HEK293T (cell line): Measurements from ENCODE around the gene TRAF2.

Source experiments
- CTCF ChIA-PET: fragments of 350-600 bp; formaldehyde crosslinking; extraction: SDS; loops from one replicate; lab custom pipeline; 2021; ENCODE audit warnings: antibody characterized with exemption, inconsistent platforms; lab: Yijun Ruan, JAX
- POLR2A ChIA-PET: fragments of 350-600 bp; formaldehyde crosslinking; extraction: SDS; loops from one replicate; lab custom pipeline; 2020; ENCODE audit warnings: antibody characterized with exemption, inconsistent platforms; lab: Yijun Ruan, JAX
- DNase-seq: peaks from one replicate; pipeline ENCODE4 v3.0.0; 2012; ENCODE audit warnings: mixed read lengths; ENCODE audit errors: extremely low spot score
- ARNT ChIP-seq: fragments of 450-650 bp; IDR thresholded peaks from 2 replicates; pipeline ENCODE4 v1.6.1; 2017; ENCODE audit warnings: mild to moderate bottlenecking
- BHLHE40 ChIP-seq: fragments of 450-650 bp; IDR thresholded peaks from 2 replicates; pipeline ENCODE4 v1.6.1; 2016; ENCODE audit warnings: mild to moderate bottlenecking, moderate library complexity, borderline replicate concordance
- CTBP1 ChIP-seq: fragments of 450-650 bp; IDR thresholded peaks from 2 replicates; pipeline ENCODE4 v1.6.1; 2016; ENCODE audit warnings: borderline replicate concordance
- ELF4 ChIP-seq: fragments of 450-650 bp; IDR thresholded peaks from 2 replicates; pipeline ENCODE4 v1.6.1; 2017; ENCODE audit warnings: antibody characterized with exemption
- FOXA1 ChIP-seq: fragments of 450-650 bp; IDR thresholded peaks from 2 replicates; pipeline ENCODE4 v1.6.1; 2016; ENCODE audit warnings: mild to moderate bottlenecking
- FOXK2 ChIP-seq: fragments of 450-650 bp; IDR thresholded peaks from 2 replicates; pipeline ENCODE4 v1.6.1; 2016; ENCODE audit warnings: mild to moderate bottlenecking
- FOXM1 ChIP-seq: fragments of 450-650 bp; IDR thresholded peaks from 2 replicates; pipeline ENCODE4 v1.6.1; 2017; ENCODE audit warnings: mild to moderate bottlenecking, borderline replicate concordance
- HDGF ChIP-seq: fragments of 450-650 bp; IDR thresholded peaks from 2 replicates; pipeline ENCODE4 v1.6.1; 2017; ENCODE audit warnings: antibody characterized with exemption, borderline replicate concordance
- L3MBTL2 ChIP-seq: fragments of 450-650 bp; conservative IDR thresholded peaks from 2 replicates; pipeline ENCODE4 v1.6.1; 2016; ENCODE audit warnings: mild to moderate bottlenecking
- LEF1 ChIP-seq: fragments of 450-650 bp; IDR thresholded peaks from 2 replicates; pipeline ENCODE4 v1.6.1; 2017; ENCODE audit warnings: mild to moderate bottlenecking, borderline replicate concordance
- NFRKB ChIP-seq: fragments of 450-650 bp; IDR thresholded peaks from 2 replicates; pipeline ENCODE4 v1.6.1; 2016; ENCODE audit warnings: mild to moderate bottlenecking, moderate library complexity
- PKNOX1 ChIP-seq: fragments of 450-650 bp; IDR thresholded peaks from 2 replicates; pipeline ENCODE4 v1.6.1; 2016
- SP1 ChIP-seq: fragments of 450-650 bp; IDR thresholded peaks from 2 replicates; pipeline ENCODE4 v1.6.1; 2017
- SUZ12 ChIP-seq: fragments of 450-650 bp; IDR thresholded peaks from 2 replicates; pipeline ENCODE4 v1.6.1; 2016; ENCODE audit warnings: mild to moderate bottlenecking
- TARDBP ChIP-seq: fragments of 450-650 bp; IDR thresholded peaks from 2 replicates; pipeline ENCODE4 v1.6.1; 2016
- ZNF384 ChIP-seq: fragments of 450-650 bp; IDR thresholded peaks from 2 replicates; pipeline ENCODE4 v1.6.1; 2016

Gene TRAF2

DNA sequence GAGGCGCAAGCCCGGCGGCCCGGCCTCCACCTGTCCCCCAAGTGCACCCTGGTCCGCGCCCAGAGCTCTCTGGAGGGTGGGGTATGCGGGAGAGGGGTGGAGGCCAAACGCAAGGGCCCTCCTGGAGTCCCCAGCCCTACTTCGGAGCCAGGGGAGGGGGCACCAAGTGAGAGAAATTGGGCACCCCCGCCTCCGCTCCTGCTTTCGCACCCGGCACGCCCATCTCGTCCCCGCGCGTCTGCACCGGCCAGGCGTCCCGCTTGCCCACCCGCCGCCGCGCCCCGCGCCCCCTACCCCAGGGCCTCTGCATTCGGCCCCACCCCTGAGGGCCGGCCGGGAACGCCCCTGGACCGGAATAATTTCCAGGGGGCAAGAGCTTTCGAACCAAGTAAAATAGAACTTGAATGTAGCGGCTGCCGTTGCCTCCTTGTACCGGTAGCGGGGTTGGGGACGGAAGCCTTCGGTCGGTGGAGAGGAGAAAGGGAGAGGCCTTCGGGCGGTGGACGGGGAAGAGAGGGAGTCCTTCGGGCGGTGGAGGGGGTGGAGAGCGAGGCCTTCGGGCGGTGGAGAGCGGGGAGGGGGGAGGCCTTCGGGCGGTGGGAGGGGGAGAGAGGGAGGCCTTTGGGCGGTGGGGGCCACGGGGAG is 37.8 kb upstream of the TRAF2 start:
- CTCF ChIA-PET = interaction anchor here (1.3 kb wide), 1 partner anchor 181 kb away, joined by 3 read pairs; no protein-coding TSS in a partner anchor
- POLR2A ChIA-PET = interaction anchor here (0.7 to 1.4 kb wide), 9 partner anchors 8 to 309 kb away, joined by 3 to 6 read pairs (median 4); partner anchors contain the start of genes RABL6 and TRAF2
- TF ChIP-seq FOXM1 = no peak
- TF ChIP-seq SP1 = no peak
- no peak for TF ChIP-seq PKNOX1
- no peak for TF ChIP-seq TARDBP
- no peak for TF ChIP-seq FOXK2
- no peak for TF ChIP-seq ELF4
- no peak for TF ChIP-seq LEF1
- TF ChIP-seq NFRKB = no peak
- TF ChIP-seq FOXA1 = no peak
- TF ChIP-seq ARNT = no peak
- no peak for TF ChIP-seq HDGF
- TF ChIP-seq BHLHE40 = no peak
- TF ChIP-seq CTBP1 = no peak
- peak; percentile 68 for DNase-seq

GRCh38 chr9:136849038-136849959 is 37.0 kb upstream of the TRAF2 start, which contains the start of gene PHPT1:
TSS of gene PHPT1 (plus strand) at chr9:136849409. CDS start at chr9:136849431, 22 bp downstream.
- CTCF ChIA-PET = interaction anchor here (1.3 kb wide), 1 partner anchor 180 kb away, joined by 3 read pairs; no protein-coding TSS in a partner anchor

GRCh38 chr9:136849960-136850865 is 36.1 kb upstream of the TRAF2 start:
- DNase-seq = no peak
- ChIA-PET CTCF (no interaction called here), POLR2A (interaction anchor here (1.5 to 1.8 kb wide), 2 partner anchors 16 to 32 kb away, joined by 3 to 6 read pairs; partner anchors contain the start of gene EDF1)
- TF ChIP-seq ELF4 (no peak), L3MBTL2 (no peak), SP1 (no peak), SUZ12 (no peak), ZNF384 (no peak), ARNT (no peak), TARDBP (no peak), LEF1 (no peak), PKNOX1 (no peak), BHLHE40 (no peak), FOXA1 (no peak), CTBP1 (no peak), NFRKB (no peak), FOXK2 (no peak), FOXM1 (no peak)

More at GRCh38 chr9:136849038-136849959, 37.0 kb upstream of the TRAF2 start, which contains the start of gene PHPT1:
- TF ChIP-seq L3MBTL2 = peak; percentile 81
- no peak for TF ChIP-seq SP1
- POLR2A ChIA-PET = interaction anchor here (1.5 kb wide), 1 partner anchor 32 kb away, joined by 3 read pairs; no protein-coding TSS in a partner anchor
- DNase-seq = peak; percentile 97

- ChIA-PET POLR2A (interaction anchor here (1.5 to 1.8 kb wide), 2 partner anchors 15 to 31 kb away, joined by 3 to 6 read pairs; partner anchors contain the start of gene EDF1), CTCF (no interaction called here)
- TF ChIP-seq FOXM1 (no peak), NFRKB (no peak), LEF1 (no peak), BHLHE40 (no peak), PKNOX1 (no peak), CTBP1 (no peak)
- no peak for DNase-seq
Measured at GRCh38 chr9:136850866-136851775, 35.2 kb upstream of the TRAF2 start.
